ENCODE measurements around the gene PKIG.

- TF ChIP-seq POLR2A (IDR thresholded peaks at IDR 0.05): no peak
- no peak for TF ChIP-seq CTCF (IDR thresholded peaks at IDR 0.05)
These were observed 30.3 kb upstream of the PKIG start for GRCh38 chr20:44552050-44552449.

Data from heart left ventricle (tissue), 13 donors.